ENCODE measurements around the gene ASB2.

ASB2 gene

GRCh38 chr14:93945070-93945399 lies 31.3 kb downstream of the ASB2 start:
- DNase-seq = no peak

GRCh38 chr14:93944348-93945069 lies 31.9 kb downstream of the ASB2 start:
- DNase-seq = no peak

- no peak for DNase-seq
These were observed 32.4 kb downstream of the ASB2 start for GRCh38 chr14:93943930-93944329.

- DNase-seq = no peak
These were observed 33.3 kb downstream of the ASB2 start for GRCh38 chr14:93943052-93943451.

GRCh38 chr14:93941293-93941910 lies 35.0 kb downstream of the ASB2 start:
- DNase-seq = peak; percentile 32 to 45

- no peak for DNase-seq
These were observed 35.9 kb downstream of the ASB2 start for GRCh38 chr14:93940437-93940836.

- peak; percentile 34 to 41 for DNase-seq
These were observed 36.8 kb downstream of the ASB2 start for GRCh38 chr14:93939304-93940229.

- DNase-seq = no peak
These were observed 37.5 kb downstream of the ASB2 start for GRCh38 chr14:93938751-93939303.

GRCh38 chr14:93937519-93937918 lies 38.9 kb downstream of the ASB2 start:
- no peak for DNase-seq

GRCh38 chr14:93936926-93937325 lies 39.4 kb downstream of the ASB2 start:
- DNase-seq = no peak

- no peak for DNase-seq
These were observed 40.1 kb downstream of the ASB2 start for GRCh38 chr14:93936245-93936644.

GRCh38 chr14:93935213-93935612 lies 41.2 kb downstream of the ASB2 start:
- no peak for DNase-seq

- no peak for DNase-seq
These were observed 43.7 kb downstream of the ASB2 start for GRCh38 chr14:93932642-93933041.

- DNase-seq = no peak
These were observed 45.4 kb downstream of the ASB2 start for GRCh38 chr14:93930989-93931307.

GRCh38 chr14:93930296-93930988 lies 45.9 kb downstream of the ASB2 start:
- no peak for DNase-seq

- no peak for DNase-seq
These were observed 46.7 kb downstream of the ASB2 start for GRCh38 chr14:93929657-93930056.

GRCh38 chr14:93929048-93929535 lies 47.3 kb downstream of the ASB2 start:
- DNase-seq = no peak

- DNase-seq = no peak
These were observed 48.0 kb downstream of the ASB2 start for GRCh38 chr14:93928184-93929047.

GRCh38 chr14:93927800-93928145 lies 48.6 kb downstream of the ASB2 start:
- no peak for DNase-seq

- no peak for DNase-seq
These were observed 49.2 kb downstream of the ASB2 start, which contains the start of gene FAM181A for GRCh38 chr14:93926873-93927799. Gene FAM181A (plus strand): TSS chr14:93927344. CDS start chr14:93928286, 942 bp downstream.

Data from SHP77 (cell line).